ENCODE measurements around the gene AGAP2. TPM values are rescaled to one million over a fixed set of nuclear protein-coding genes. Genes with fewer than 3 reads are reported as not detected.

Gene AGAP2
- total RNA-seq, 1 experiment from 2014 or later: 0.57 TPM

GRCh38 chr12:57735198-57735855 lies 3.2 kb downstream of the AGAP2 start:
- H3K27ac Mint-ChIP-seq (ENCODE audit: unreplicated experiment): no peak overlapping the region
- H3K27me3 Mint-ChIP-seq (ENCODE audit: unreplicated experiment): peaks cover 92% of the 10 kb centered on the region
- TF ChIP-seq CTCF (IDR thresholded peaks at IDR 0.05; ENCODE audit: unreplicated experiment): no peak
- H3K36me3 Mint-ChIP-seq (ENCODE audit: insufficient read depth, unreplicated experiment): no peaks in the 10 kb centered on the region
- CTCF ChIA-PET: interaction anchor here (0.7 to 3.4 kb wide), 5 partner anchors 9 to 152 kb away, joined by 3 to 18 read pairs (median 8); partner anchors contain the start of gene TSPAN31
- BruUV-seq (replicated peaks): no TSS peak
- intact Hi-C loops (cut with micrococcal nuclease; ENCODE audit: unreplicated experiment): no loop called here
- no peaks in the 10 kb centered on the region for H3K9me3 Mint-ChIP-seq (ENCODE audit: low read depth, unreplicated experiment)
- H3K4me3 Mint-ChIP-seq (ENCODE audit: low read depth, unreplicated experiment): peak overlapping the region; percentile 57
- DNase-seq: no peak
- peaks cover 28% of the 10 kb centered on the region for H3K4me1 Mint-ChIP-seq (ENCODE audit: low read depth, unreplicated experiment)

DNA sequence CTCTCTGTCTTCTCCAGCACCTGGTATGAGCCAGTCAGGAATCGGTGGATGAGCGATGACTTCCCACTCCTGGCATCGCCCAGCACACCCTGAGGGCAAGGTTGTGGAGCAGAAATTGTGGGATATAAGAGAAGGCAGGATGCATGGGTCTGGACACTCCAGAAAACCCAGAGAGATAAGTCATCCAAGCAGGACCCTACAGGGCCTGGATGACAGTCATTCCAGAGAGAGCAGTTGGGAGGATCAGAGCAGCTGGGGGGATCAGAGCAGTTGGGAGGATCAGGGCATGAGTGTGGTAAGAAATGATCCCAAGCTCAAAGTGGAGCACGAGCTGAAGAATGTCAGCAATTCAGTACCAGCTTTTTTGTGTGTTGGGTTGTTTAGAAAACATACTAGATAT lies 4.0 kb downstream of the AGAP2 start:
- no peaks in the 10 kb centered on the region for H3K36me3 Mint-ChIP-seq (ENCODE audit: insufficient read depth, unreplicated experiment)
- no peak overlapping the region for H3K4me3 Mint-ChIP-seq (ENCODE audit: low read depth, unreplicated experiment)
- H3K27ac Mint-ChIP-seq (ENCODE audit: unreplicated experiment): no peak overlapping the region
- CTCF ChIA-PET: interaction anchor here (2.0 to 3.4 kb wide), 3 partner anchors 8 to 152 kb away, joined by 8 to 18 read pairs (median 17); partner anchors contain the start of gene TSPAN31
- no TSS peak for BruUV-seq (replicated peaks)
- peaks cover 27% of the 10 kb centered on the region for H3K4me1 Mint-ChIP-seq (ENCODE audit: low read depth, unreplicated experiment)
- peaks cover 92% of the 10 kb centered on the region for H3K27me3 Mint-ChIP-seq (ENCODE audit: unreplicated experiment)
- no peak for TF ChIP-seq CTCF (IDR thresholded peaks at IDR 0.05; ENCODE audit: unreplicated experiment)
- intact Hi-C loops (cut with micrococcal nuclease; ENCODE audit: unreplicated experiment): no loop called here
- no peak for DNase-seq
- no peaks in the 10 kb centered on the region for H3K9me3 Mint-ChIP-seq (ENCODE audit: low read depth, unreplicated experiment)

DNA sequence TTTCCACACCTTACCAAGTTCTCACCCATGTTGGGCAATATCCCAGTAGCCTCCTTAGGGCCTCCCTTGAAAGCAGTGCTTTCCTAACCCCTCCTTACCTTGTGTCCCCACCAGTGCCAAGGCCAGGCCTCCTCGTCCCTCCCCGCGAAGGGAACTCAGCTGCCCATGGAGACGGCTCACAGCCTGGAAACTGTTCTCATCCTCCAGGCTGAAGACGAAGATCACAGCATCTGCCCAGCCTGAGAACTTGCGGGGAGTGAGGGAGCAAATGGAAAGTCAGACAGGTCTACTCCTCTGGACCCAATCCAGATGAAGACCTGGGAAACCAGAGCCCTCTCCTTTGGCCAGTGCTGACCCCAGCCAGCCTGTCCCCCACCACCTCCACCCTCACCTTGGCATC lies 4.6 kb downstream of the AGAP2 start:
- intact Hi-C loops (cut with micrococcal nuclease; ENCODE audit: unreplicated experiment): no loop called here
- DNase-seq: no peak
- TF ChIP-seq CTCF (IDR thresholded peaks at IDR 0.05; ENCODE audit: unreplicated experiment): no peak
- no peaks in the 10 kb centered on the region for H3K9me3 Mint-ChIP-seq (ENCODE audit: low read depth, unreplicated experiment)
- no peak overlapping the region for H3K4me3 Mint-ChIP-seq (ENCODE audit: low read depth, unreplicated experiment)
- H3K36me3 Mint-ChIP-seq (ENCODE audit: insufficient read depth, unreplicated experiment): no peaks in the 10 kb centered on the region
- peaks cover 21% of the 10 kb centered on the region for H3K4me1 Mint-ChIP-seq (ENCODE audit: low read depth, unreplicated experiment)
- peaks cover 92% of the 10 kb centered on the region for H3K27me3 Mint-ChIP-seq (ENCODE audit: unreplicated experiment)
- H3K27ac Mint-ChIP-seq (ENCODE audit: unreplicated experiment): no peak overlapping the region
- CTCF ChIA-PET: interaction anchor here (3.2 to 3.4 kb wide), 2 partner anchors 8 to 151 kb away, joined by 17 to 18 read pairs; no protein-coding TSS in a partner anchor
- BruUV-seq (replicated peaks): no TSS peak

- peaks cover 96% of the 10 kb centered on the region for H3K27me3 Mint-ChIP-seq (ENCODE audit: unreplicated experiment)
- TF ChIP-seq CTCF (IDR thresholded peaks at IDR 0.05; ENCODE audit: unreplicated experiment): no peak
- no peak overlapping the region for H3K4me3 Mint-ChIP-seq (ENCODE audit: low read depth, unreplicated experiment)
- BruUV-seq (replicated peaks): no TSS peak
- peaks cover 28% of the 10 kb centered on the region for H3K4me1 Mint-ChIP-seq (ENCODE audit: low read depth, unreplicated experiment)
- no peak overlapping the region for H3K27ac Mint-ChIP-seq (ENCODE audit: unreplicated experiment)
- no peaks in the 10 kb centered on the region for H3K9me3 Mint-ChIP-seq (ENCODE audit: low read depth, unreplicated experiment)
- H3K36me3 Mint-ChIP-seq (ENCODE audit: insufficient read depth, unreplicated experiment): peaks cover under 1% of the 10 kb centered on the region
- CTCF ChIA-PET: no interaction called here
- DNase-seq: no peak
- intact Hi-C loops (cut with micrococcal nuclease; ENCODE audit: unreplicated experiment): no loop called here
These were observed 5.6 kb downstream of the AGAP2 start for GRCh38 chr12:57732726-57733593.
